Adrenal gland (tissue), 12 donors: ENCODE results near the gene HORMAD2. TPM values are rescaled to one million over a fixed set of nuclear protein-coding genes. Genes with fewer than 3 reads are reported as not detected.

Experiments
- DNase-seq, 7 donors: peaks; one replicate each; pipeline ENCODE4 v3.0.0-alpha.2; 2019 to 2020
- H3K27ac ChIP-seq, 5 donors: fragments of 200-600 bp; sonication (generic) in 4 of 5; 1 replicate in 3 of 5; 2 replicates in 2 of 5; pipeline versions ENCODE4 v1.5.1 to v1.8.0; 2016 to 2020; ENCODE audit warnings: mild to moderate bottlenecking in 1 of 5
- H3K27me3 ChIP-seq: fragments of 200-600 bp; 2 replicates; pipeline ENCODE4 v1.8.0; 2021
- H3K36me3 ChIP-seq, 2 donors: fragments of 200-600 bp; replicated peaks in 1 of 2; 1 replicate in 1 of 2; 2 replicates in 1 of 2; pipeline versions ENCODE4 v1.5.1 to v1.8.0; 2018 to 2022
- H3K4me1 ChIP-seq, 2 donors: fragments of 200-600 bp; replicated peaks in 1 of 2; 1 replicate in 1 of 2; 2 replicates in 1 of 2; pipeline versions ENCODE4 v1.5.1 to v1.8.0; 2018 to 2021
- H3K4me3 ChIP-seq, 4 donors: fragments of 200-600 bp; sonication (generic) in 3 of 4; one replicate each; pipeline ENCODE4 v1.5.1; 2016 to 2018
- H3K9me3 ChIP-seq, 3 donors: fragments of 200-600 bp; sonication (generic) in 1 of 3; replicated peaks in 1 of 3; 1 replicate in 2 of 3; 2 replicates in 1 of 3; pipeline versions ENCODE4 v1.5.1 to v1.8.0; 2016 to 2021
- CTCF ChIP-seq, 6 experiments: fragments of 450-650 bp in 4 of 6; fragments of 200-600 bp in 2 of 6; sonication (generic) in 1 of 6; IDR thresholded peaks; 1 replicate in 5 of 6; 2 replicates in 1 of 6; pipeline versions ENCODE4 v1.5.1 to v1.8.0; 2016 to 2021; ENCODE audit warnings: antibody characterized with exemption in 6 of 6, mild to moderate bottlenecking in 2 of 6, moderate library complexity in 1 of 6
- POLR2A ChIP-seq, 2 donors: fragments of 450-650 bp; IDR thresholded peaks; one replicate each; pipeline ENCODE4 v1.6.1; 2017; ENCODE audit warnings: antibody characterized with exemption in 2 of 2, mild to moderate bottlenecking in 2 of 2, moderate library complexity in 1 of 2
- WGBS, 4 donors: extraction: QIAGEN DNeasy Blood & Tissue Kit in 2 of 4; methylation state at CpG; one replicate each; pipeline versions ENCODE4 v1.1.5 to v1.1.7; 2013 to 2017; 5-methylcytosine and 5-hydroxymethylcytosine counted together
- intact Hi-C, 2 donors: fragments of 100-400 bp; cut with DNase I; formaldehyde crosslinking; loops; one replicate each; pipeline versions ENCODE4 v1.14.1 to v1.15.0; 2022 to 2023
- polyA plus RNA-seq, 3 donors: library from polyadenylated mRNA; stranded (reverse); fragments of 200-250 nt in 2 of 3; fragments of 350-450 nt in 1 of 3; fragmentation: Illumina TruSeq in 1 of 3; extraction: RNeasy Lipid Tissue Mini Kit (QIAGEN cat#74804) in 1 of 3; gene quantifications; one replicate each; pipeline ENCODE4 v1.2.3, GENCODE V29; 2013 to 2014
- total RNA-seq, 9 donors: library from RNA; depleted of rRNA in 4 of 9; stranded (reverse); fragments of >200 nt in 4 of 9; fragments of 120-200 nt in 1 of 9; fragmentation: NEBNext Ultra II Directional in 1 of 9; extraction: Animal tissue kit (Norgen Biotek cat#: 25700) in 1 of 9; gene quantifications; one replicate each; pipeline versions ENCODE4 v1.1.0 to v1.2.4, GENCODE V29; 2013 to 2023
- donor health status: healthy with polysubstance abuse.
- donor health status: Bipolar disorder and iron deficiency.
- donor health status: DM: yes; HTN: yes; CAD: no.
- donor health status: DM: no; HTN: no; CAD: no.
- donor health status: DM: no; HTN: no; CAD: no.
- donor health status: DM: yes; HTN: yes; CAD: no.

The HORMAD2 gene
- total and polyA plus RNA-seq, 12 donors: not detected

DNA sequence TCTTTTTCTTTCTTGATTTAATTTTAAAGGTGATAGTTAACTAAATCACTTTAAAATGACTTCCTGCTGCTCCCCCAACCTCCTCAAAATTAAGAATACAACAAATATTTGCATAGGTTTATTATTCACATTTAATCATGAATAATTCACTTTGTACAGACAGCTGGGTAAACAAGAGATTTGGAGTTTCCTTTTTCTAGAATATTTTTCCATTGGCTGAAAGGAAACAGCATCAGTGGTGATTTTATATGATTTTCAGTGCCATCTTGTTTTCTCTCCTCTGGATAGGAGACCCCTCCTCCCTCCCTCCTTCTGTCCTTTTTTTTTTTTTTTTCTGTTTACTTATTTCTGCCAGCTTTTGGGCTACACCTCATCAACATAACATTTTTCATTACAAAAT, 105.8 kb downstream of the HORMAD2 start:
- Histone ChIP-seq H3K9me3 (no peaks in the 10 kb centered on the region), H3K27ac (no peak overlapping the region), H3K36me3 (no peaks in the 10 kb centered on the region), H3K27me3 (no peaks in the 10 kb centered on the region), H3K4me1 (peaks cover 0 to 9% of the 10 kb centered on the region in 2 donors), H3K4me3 (no peak overlapping the region)
- no peak for DNase-seq
- intact Hi-C loops: no loop called here
- TF ChIP-seq CTCF (IDR thresholded peaks at IDR 0.05) (no peak), POLR2A (IDR thresholded peaks at IDR 0.05) (no peak)

DNA sequence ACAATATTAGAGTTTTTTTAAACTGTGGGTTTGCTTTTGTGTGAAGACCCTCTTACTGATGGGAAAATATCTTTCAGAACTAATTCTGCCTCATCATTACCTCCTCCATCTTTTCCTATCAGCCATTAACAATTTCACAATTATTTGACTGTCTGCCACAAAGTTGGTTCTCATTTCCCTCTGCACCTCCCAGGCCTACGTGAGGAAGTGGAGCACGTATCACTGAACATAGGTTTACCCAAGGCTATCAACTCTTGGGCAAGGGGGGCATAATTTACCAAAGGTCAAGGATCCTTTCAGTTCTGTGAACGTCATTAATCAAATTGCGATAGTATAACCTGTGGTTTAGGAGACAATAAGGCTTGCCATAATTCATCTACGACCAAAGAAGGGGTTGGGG, 106.2 kb downstream of the HORMAD2 start:
- H3K9me3 ChIP-seq: no peaks in the 10 kb centered on the region
- TF ChIP-seq CTCF (IDR thresholded peaks at IDR 0.05) (no peak), POLR2A (IDR thresholded peaks at IDR 0.05) (no peak)
- H3K4me3 ChIP-seq: no peak overlapping the region
- peaks cover 0 to 9% of the 10 kb centered on the region in 2 donors for H3K4me1 ChIP-seq
- 43 to 60% (median 51%) methylated on average over 5 of the region's 5 CpGs for WGBS, 4 donors
- intact Hi-C loops: no loop called here
- DNase-seq: no peak
- no peaks in the 10 kb centered on the region for H3K36me3 ChIP-seq
- H3K27ac ChIP-seq: no peak overlapping the region
- H3K27me3 ChIP-seq: no peaks in the 10 kb centered on the region

GRCh38 chr22:30187094-30187493, 106.8 kb downstream of the HORMAD2 start:
- Histone ChIP-seq H3K4me3 (no peak overlapping the region), H3K36me3 (no peaks in the 10 kb centered on the region), H3K9me3 (no peaks in the 10 kb centered on the region), H3K4me1 (peaks cover 0 to 6% of the 10 kb centered on the region in 2 donors), H3K27ac (no peak overlapping the region), H3K27me3 (no peaks in the 10 kb centered on the region)
- DNase-seq: no peak
- intact Hi-C loops: no loop called here
- TF ChIP-seq CTCF (IDR thresholded peaks at IDR 0.05) (no peak), POLR2A (IDR thresholded peaks at IDR 0.05) (no peak)

DNA sequence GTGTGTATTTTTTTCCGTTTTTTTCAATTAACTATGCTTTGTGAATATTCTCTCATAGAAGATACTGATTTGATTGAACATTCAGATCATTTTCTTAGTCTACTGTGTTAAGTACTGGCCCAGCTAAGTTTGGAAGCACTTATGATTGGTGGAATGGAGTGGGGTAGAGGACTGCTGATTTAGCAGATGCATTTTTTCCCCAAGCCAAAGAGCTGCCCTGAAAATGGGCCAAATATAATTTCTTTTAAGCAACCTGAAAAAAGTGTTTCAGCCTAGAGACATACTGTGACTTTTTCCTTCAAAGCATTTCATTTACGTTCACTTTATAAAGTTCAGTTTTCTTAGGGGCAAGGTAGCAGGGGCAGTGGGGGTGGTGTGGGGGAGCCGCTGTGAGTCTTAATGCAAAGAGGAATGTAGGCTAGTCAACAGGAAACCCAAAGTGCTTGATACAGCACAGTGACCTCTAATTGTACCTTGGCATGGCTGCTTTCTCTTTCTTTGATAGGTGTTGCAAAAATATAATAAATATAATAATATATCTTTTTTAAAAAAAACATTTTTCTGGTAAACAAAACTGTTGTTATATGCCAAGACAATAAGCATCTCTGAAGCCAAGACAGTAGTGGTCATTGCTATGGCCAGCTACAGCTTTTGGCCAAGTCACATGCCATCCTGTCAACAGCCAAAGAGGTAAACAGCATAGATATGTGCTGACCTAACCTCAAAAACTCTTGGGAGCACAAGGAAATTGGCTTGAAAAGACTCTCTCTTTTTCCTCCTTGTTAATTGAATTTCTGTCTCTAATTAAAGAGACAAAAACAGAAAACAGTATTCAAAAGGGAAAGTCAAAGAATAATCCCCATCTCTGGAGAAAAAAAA, 107.5 kb downstream of the HORMAD2 start:
- intact Hi-C loops: no loop called here
- Histone ChIP-seq H3K36me3 (no peaks in the 10 kb centered on the region), H3K4me1 (no peaks in the 10 kb centered on the region), H3K4me3 (no peak overlapping the region), H3K27me3 (no peaks in the 10 kb centered on the region), H3K9me3 (no peaks in the 10 kb centered on the region), H3K27ac (no peak overlapping the region)
- TF ChIP-seq CTCF (IDR thresholded peaks at IDR 0.05) (no peak), POLR2A (IDR thresholded peaks at IDR 0.05) (no peak)
- no peak for DNase-seq
- 72 to 77% (median 75%) methylated on average over 3 of the region's 3 CpGs for WGBS, 4 donors
